ENCODE data around the gene ELAVL1.

The ELAVL1 gene

DNA sequence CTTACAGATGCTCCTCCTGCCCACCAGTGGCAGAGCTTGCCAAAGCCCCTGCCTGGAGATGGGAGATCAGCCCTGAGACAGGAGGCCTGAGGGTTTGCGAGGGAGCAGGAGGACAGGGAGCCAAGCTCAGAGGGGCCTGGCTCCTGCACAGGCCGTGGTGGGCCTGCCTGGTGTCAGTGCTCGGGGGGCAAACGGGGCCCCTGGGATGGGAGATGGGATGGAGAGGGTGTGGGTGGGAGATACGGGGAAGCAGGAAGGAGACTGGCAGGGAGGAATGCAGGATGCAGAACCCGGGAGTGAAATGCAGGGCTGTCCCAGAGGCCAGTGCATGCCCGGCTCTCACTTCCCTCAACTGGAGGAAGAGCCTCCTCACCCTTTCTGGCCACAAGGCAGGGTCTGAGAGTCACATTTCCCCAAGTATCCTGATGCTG, 19.9 kb downstream of the ELAVL1 start:
- H3K27ac Mint-ChIP-seq: no peak overlapping the region

GRCh38 chr19:7983995-7984837, 21.2 kb downstream of the ELAVL1 start:
- Mint-ChIP-seq H3K4me1 (no peaks in the 10 kb centered on the region), H3K9me3 (no peaks in the 10 kb centered on the region), H3K4me3 (no peak overlapping the region), H3K27me3 (no peaks in the 10 kb centered on the region), H3K27ac (no peak overlapping the region), H3K36me3 (ENCODE audit: low read depth) (peaks cover 26% of the 10 kb centered on the region)
- DNase-seq (no peak), ATAC-seq (no peak)

More for the DNA sequence above, 19.9 kb downstream of the ELAVL1 start:
- ATAC-seq (no peak), DNase-seq (no peak)
- Mint-ChIP-seq H3K9me3 (no peaks in the 10 kb centered on the region), H3K27me3 (no peaks in the 10 kb centered on the region), H3K4me3 (no peak overlapping the region), H3K4me1 (no peaks in the 10 kb centered on the region), H3K36me3 (ENCODE audit: low read depth) (peaks cover 32% of the 10 kb centered on the region)

DNA sequence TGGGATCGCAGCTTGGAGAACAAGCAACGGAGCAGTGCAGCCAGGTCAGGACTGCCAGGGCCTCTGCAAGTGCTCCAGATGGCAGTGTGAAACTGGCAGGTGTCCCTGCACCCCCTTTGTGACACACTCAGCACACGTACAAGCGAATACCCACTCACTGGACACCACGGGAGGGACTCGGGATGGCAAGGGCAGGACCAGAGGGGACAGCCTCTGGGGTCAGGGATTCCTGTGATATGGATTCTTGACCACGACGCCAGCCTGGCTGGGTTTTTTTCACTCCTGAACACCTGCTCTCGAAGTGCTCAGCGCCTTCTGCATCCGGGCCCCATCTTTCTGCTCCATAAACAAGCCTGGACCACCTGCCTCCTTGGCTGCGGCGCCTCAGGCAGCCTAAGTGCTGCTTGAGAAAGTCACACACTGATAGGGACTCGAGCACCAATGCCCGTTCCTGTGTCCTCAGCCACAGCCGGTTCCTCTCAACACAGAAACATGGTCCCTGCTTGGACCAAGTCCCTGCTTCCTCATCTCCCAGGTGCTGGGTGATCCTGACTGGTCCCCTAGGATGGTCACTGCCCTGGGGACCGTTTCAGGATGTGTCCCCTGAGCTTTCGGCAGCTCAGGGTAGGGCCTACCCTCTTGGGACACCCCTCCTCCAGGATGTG, 22.0 kb downstream of the ELAVL1 start:
- DNase-seq (no peak), ATAC-seq (no peak)
- H3K27me3 Mint-ChIP-seq: no peaks in the 10 kb centered on the region
- H3K4me3 Mint-ChIP-seq: no peak overlapping the region
- H3K36me3 Mint-ChIP-seq (ENCODE audit: low read depth): peaks cover 21% of the 10 kb centered on the region
- no peaks in the 10 kb centered on the region for H3K4me1 Mint-ChIP-seq
- no peak overlapping the region for H3K27ac Mint-ChIP-seq
- H3K9me3 Mint-ChIP-seq: no peaks in the 10 kb centered on the region

DNA sequence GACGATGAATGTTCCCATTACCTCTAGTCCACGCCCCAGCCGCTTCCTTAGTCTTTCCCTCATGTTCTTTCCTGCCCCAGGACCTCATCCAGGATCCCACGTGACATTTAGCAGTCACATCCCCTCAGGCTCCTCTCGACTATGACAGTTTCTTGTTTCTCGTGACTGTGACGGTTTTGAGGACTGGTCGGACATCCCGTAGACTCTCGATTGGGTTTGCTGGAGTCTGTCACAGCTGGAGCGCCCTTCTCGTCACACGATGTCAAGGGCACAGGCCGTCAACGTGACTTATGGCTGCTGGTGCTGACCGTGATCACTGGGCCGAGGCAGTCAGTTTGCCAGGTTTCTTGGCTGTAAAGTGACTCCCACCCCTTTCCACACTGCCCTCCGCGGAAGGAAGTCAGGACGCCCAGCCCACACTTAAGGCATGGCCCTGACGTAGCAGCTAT, 22.8 kb downstream of the ELAVL1 start:
- no peak for ATAC-seq
- DNase-seq: no peak
- no peaks in the 10 kb centered on the region for H3K9me3 Mint-ChIP-seq
- no peaks in the 10 kb centered on the region for H3K4me1 Mint-ChIP-seq
- no peaks in the 10 kb centered on the region for H3K27me3 Mint-ChIP-seq
- no peak overlapping the region for H3K4me3 Mint-ChIP-seq
- no peak overlapping the region for H3K27ac Mint-ChIP-seq
- peaks cover 14% of the 10 kb centered on the region for H3K36me3 Mint-ChIP-seq (ENCODE audit: low read depth)

- H3K36me3 Mint-ChIP-seq (ENCODE audit: low read depth): peaks cover 11% of the 10 kb centered on the region
- DNase-seq (no peak), ATAC-seq (no peak)
- H3K27ac Mint-ChIP-seq: no peak overlapping the region
- no peak overlapping the region for H3K4me3 Mint-ChIP-seq
- H3K27me3 Mint-ChIP-seq: no peaks in the 10 kb centered on the region
- no peaks in the 10 kb centered on the region for H3K9me3 Mint-ChIP-seq
- H3K4me1 Mint-ChIP-seq: no peaks in the 10 kb centered on the region
These were observed 23.3 kb downstream of the ELAVL1 start for GRCh38 chr19:7982103-7982502.

DNA sequence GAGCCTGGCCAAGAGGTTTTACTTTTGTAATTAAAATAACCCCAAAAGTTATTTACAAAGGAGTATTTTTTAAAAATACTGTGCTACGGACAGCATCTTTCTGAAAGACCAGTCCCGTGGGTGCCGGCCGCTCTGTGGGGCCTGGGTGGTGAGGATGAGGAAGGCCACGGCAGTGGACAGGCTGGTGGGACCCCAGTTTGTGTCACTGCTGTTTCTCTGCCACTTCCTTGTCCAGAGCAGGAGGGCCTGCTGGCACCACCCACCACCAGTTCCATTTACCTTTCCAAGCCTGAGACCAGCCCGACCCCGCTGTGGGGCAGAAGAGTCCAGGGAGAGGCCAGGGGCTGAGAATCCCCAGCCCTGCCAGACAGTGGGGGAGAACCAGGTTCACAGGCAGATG, 23.8 kb downstream of the ELAVL1 start:
- DNase-seq (no peak), ATAC-seq (no peak)
- Mint-ChIP-seq H3K36me3 (ENCODE audit: low read depth) (peaks cover 11% of the 10 kb centered on the region), H3K27me3 (no peaks in the 10 kb centered on the region), H3K4me1 (no peaks in the 10 kb centered on the region), H3K9me3 (no peaks in the 10 kb centered on the region), H3K4me3 (no peak overlapping the region), H3K27ac (no peak overlapping the region)

DNA sequence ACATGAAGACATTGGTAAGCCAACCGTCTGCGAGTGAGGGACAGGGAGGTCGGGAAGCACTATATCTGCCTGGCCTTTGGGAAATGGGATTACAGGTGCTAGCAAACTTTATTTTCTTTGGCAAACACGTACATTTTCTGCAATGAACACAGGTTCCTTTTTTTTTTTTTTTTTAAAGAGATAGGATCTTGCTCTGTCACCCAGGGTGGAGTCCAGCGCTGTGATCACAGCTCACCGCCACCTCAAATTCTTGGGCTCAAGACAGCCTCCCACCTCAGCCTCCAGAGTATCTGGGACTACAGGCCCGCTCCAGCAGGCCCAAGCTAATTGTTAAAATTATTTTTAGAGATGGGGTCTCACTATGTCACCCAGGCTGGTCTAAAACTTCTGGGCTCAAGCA, 24.2 kb downstream of the ELAVL1 start:
- ATAC-seq (no peak), DNase-seq (no peak)
- Mint-ChIP-seq H3K4me1 (no peaks in the 10 kb centered on the region), H3K36me3 (ENCODE audit: low read depth) (peaks cover 7% of the 10 kb centered on the region), H3K9me3 (no peaks in the 10 kb centered on the region), H3K4me3 (no peak overlapping the region), H3K27me3 (no peaks in the 10 kb centered on the region), H3K27ac (no peak overlapping the region)

- no peaks in the 10 kb centered on the region for H3K4me1 Mint-ChIP-seq
- H3K27ac Mint-ChIP-seq: no peak overlapping the region
- no peaks in the 10 kb centered on the region for H3K27me3 Mint-ChIP-seq
- H3K36me3 Mint-ChIP-seq (ENCODE audit: low read depth): peaks cover 4% of the 10 kb centered on the region
- H3K9me3 Mint-ChIP-seq: no peaks in the 10 kb centered on the region
- ATAC-seq (no peak), DNase-seq (no peak)
- H3K4me3 Mint-ChIP-seq: no peak overlapping the region
These were observed 24.8 kb downstream of the ELAVL1 start for GRCh38 chr19:7980635-7981121.

GRCh38 chr19:7980168-7980567, 25.3 kb downstream of the ELAVL1 start:
- Mint-ChIP-seq H3K9me3 (no peaks in the 10 kb centered on the region), H3K27me3 (no peaks in the 10 kb centered on the region), H3K4me1 (no peaks in the 10 kb centered on the region), H3K27ac (no peak overlapping the region), H3K36me3 (ENCODE audit: low read depth) (peaks cover 4% of the 10 kb centered on the region), H3K4me3 (no peak overlapping the region)
- ATAC-seq (no peak), DNase-seq (no peak)

DNA sequence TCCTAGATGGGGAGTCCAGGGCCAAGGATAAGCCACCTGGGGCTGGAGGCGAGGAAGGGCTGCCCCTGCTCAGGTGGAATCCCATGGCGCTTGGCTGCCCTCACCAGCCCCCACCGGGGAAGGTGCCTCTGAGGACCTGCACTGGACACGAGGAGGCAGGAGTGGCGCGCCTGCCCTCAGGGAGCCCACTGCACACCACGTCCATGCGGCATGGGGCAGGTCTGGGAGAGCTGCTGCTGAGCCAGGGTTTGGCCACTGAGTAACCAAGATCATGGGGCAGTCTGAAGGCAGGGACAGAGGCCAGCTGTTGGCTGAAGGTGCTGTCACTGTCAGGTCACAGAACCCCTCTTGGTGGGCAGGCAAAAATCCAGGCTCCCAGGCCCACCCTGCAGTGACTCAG, 25.9 kb downstream of the ELAVL1 start:
- no peak for ATAC-seq
- H3K27me3 Mint-ChIP-seq: no peaks in the 10 kb centered on the region
- no peak for DNase-seq
- no peaks in the 10 kb centered on the region for H3K9me3 Mint-ChIP-seq
- no peak overlapping the region for H3K27ac Mint-ChIP-seq
- peaks cover 4% of the 10 kb centered on the region for H3K36me3 Mint-ChIP-seq (ENCODE audit: low read depth)
- no peaks in the 10 kb centered on the region for H3K4me1 Mint-ChIP-seq
- no peak overlapping the region for H3K4me3 Mint-ChIP-seq

GRCh38 chr19:7979011-7979410, 26.4 kb downstream of the ELAVL1 start:
- no peak overlapping the region for H3K4me3 Mint-ChIP-seq
- no peak for DNase-seq
- no peaks in the 10 kb centered on the region for H3K9me3 Mint-ChIP-seq
- H3K4me1 Mint-ChIP-seq: no peaks in the 10 kb centered on the region
- H3K36me3 Mint-ChIP-seq (ENCODE audit: low read depth): peaks cover 6% of the 10 kb centered on the region
- no peak for ATAC-seq
- no peaks in the 10 kb centered on the region for H3K27me3 Mint-ChIP-seq
- no peak overlapping the region for H3K27ac Mint-ChIP-seq

DNA sequence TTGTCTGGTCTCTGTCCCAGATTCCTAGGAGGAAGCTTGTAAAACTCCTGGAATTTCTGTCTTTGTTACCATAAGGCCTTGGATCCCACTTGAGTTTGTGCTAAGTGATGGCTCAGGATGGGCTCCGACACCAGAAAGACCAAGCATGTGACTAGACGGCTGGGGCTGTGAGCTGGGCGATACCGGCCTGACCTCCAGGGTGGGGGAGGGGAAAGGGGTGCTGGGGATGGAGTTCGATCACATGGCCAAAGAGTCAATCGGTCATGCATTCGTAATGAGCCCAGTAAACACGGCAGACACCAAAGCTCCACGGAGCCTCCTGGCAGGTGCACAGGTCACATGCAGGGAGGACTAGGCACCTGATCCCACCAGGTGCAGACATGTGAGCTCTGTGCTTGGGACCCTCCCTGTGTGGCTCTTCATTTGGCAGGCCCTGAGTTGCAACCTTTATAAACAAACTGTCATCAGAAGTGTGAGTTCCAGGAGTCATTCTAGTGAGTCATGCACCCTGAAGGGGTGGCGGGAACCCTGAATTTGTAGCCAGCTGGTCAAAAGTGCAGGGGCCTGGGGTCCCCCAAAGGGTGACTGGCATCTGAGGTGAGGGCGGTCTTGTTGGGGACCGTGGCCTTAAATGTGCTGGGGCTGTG, 27.1 kb downstream of the ELAVL1 start:
- DNase-seq (no peak), ATAC-seq (no peak)
- no peaks in the 10 kb centered on the region for H3K9me3 Mint-ChIP-seq
- H3K27me3 Mint-ChIP-seq: no peaks in the 10 kb centered on the region
- peaks cover 13% of the 10 kb centered on the region for H3K36me3 Mint-ChIP-seq (ENCODE audit: low read depth)
- no peaks in the 10 kb centered on the region for H3K4me1 Mint-ChIP-seq
- H3K4me3 Mint-ChIP-seq: no peak overlapping the region
- H3K27ac Mint-ChIP-seq: no peak overlapping the region

GRCh38 chr19:7977723-7978040, 27.8 kb downstream of the ELAVL1 start:
- Mint-ChIP-seq H3K4me1 (no peaks in the 10 kb centered on the region), H3K9me3 (no peaks in the 10 kb centered on the region), H3K27me3 (no peaks in the 10 kb centered on the region), H3K4me3 (no peak overlapping the region), H3K36me3 (ENCODE audit: low read depth) (peaks cover 13% of the 10 kb centered on the region), H3K27ac (no peak overlapping the region)
- DNase-seq (no peak), ATAC-seq (no peak)

DNA sequence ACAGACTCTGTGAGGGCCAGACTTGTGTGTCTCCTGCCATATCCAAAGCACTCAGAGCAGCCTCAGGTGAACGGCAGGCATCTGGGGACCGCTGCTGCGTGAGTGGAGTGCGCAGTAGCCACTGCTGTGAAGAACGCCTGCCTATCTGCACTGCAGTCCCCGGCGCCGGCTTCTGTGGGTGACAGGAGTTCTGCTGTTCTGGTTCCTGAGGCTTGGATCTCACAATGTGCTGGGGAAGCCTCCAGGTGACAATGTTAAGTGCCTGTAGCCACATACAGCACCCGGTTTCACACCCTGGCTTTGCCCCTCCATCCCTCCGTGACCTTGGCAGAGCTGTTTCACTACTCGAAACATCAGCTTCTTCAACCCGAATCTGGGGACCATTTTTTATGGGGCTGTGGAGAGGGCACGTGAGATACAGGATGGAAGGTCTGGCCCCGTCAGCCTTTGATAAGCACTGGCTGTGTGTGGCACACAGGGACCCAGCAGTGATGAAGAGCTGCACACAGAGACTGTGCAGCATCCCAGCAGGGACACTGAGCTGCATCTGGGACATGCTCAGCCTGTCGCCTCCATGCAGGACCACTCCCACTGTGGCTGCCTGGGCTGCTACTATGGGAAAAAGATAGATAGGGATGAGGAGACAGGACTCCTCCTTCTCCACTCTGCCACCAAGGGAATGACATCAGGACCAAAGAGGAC, 28.3 kb downstream of the ELAVL1 start:
- H3K27ac Mint-ChIP-seq: no peak overlapping the region
- no peaks in the 10 kb centered on the region for H3K4me1 Mint-ChIP-seq
- H3K36me3 Mint-ChIP-seq (ENCODE audit: low read depth): peaks cover 11% of the 10 kb centered on the region
- H3K27me3 Mint-ChIP-seq: no peaks in the 10 kb centered on the region
- DNase-seq: no peak
- H3K4me3 Mint-ChIP-seq: no peak overlapping the region
- no peak for ATAC-seq
- H3K9me3 Mint-ChIP-seq: no peaks in the 10 kb centered on the region
